Left renal pelvis (tissue), 4 donors: Measurements from ENCODE around the gene CORO6. TPM values are rescaled to one million over a fixed set of nuclear protein-coding genes. Genes with fewer than 3 reads are reported as not detected.

ENCODE experiments used
- DNase-seq, 4 donors: peaks; one replicate each; pipeline ENCODE4 v3.0.0-alpha.2; 2013; ENCODE audit warnings: low read depth in 4 of 4, low spot score in 3 of 4
- polyA plus RNA-seq, 4 donors: library from polyadenylated mRNA; unstranded; fragments of 120-200 nt; gene quantifications; one replicate each; pipeline ENCODE4 v1.2.1, GENCODE V29; 2013; ENCODE audit not compliant: insufficient read length in 4 of 4

Gene CORO6
- polyA plus RNA-seq, 4 donors = 2.6 to 4.9 (median 3.3) TPM

- DNase-seq = no peak
Measured at GRCh38 chr17:29614349-29615047, 8.2 kb downstream of the CORO6 start.

- DNase-seq = no peak
Measured at GRCh38 chr17:29613856-29614255, 8.9 kb downstream of the CORO6 start.

- peak in 3 of 4 donors; percentile 72 to 83 (median 83) for DNase-seq
Measured at GRCh38 chr17:29613352-29613837, 9.3 kb downstream of the CORO6 start.

GRCh38 chr17:29612404-29613280 is 10.1 kb downstream of the CORO6 start:
- no peak for DNase-seq

- DNase-seq = no peak
Measured at GRCh38 chr17:29612094-29612403, 10.7 kb downstream of the CORO6 start.

GRCh38 chr17:29611351-29612093 is 11.2 kb downstream of the CORO6 start:
- no peak for DNase-seq

- no peak for DNase-seq
Measured at GRCh38 chr17:29610395-29610794, 12.3 kb downstream of the CORO6 start.

GRCh38 chr17:29608986-29609385 is 13.7 kb downstream of the CORO6 start:
- DNase-seq = no peak

- no peak for DNase-seq
Measured at GRCh38 chr17:29607557-29608195, 15.0 kb downstream of the CORO6 start.

- DNase-seq = no peak
Measured at GRCh38 chr17:29603109-29603674, 19.5 kb downstream of the CORO6 start.

GRCh38 chr17:29597361-29598172 is 25.1 kb downstream of the CORO6 start:
- DNase-seq = no peak

- no peak for DNase-seq
Measured at GRCh38 chr17:29596811-29597210, 25.9 kb downstream of the CORO6 start.

- no peak for DNase-seq
Measured at GRCh38 chr17:29595943-29596774, 26.6 kb downstream of the CORO6 start.

- no peak for DNase-seq
Measured at GRCh38 chr17:29595107-29595942, 27.4 kb downstream of the CORO6 start.

GRCh38 chr17:29594519-29595090 is 28.1 kb downstream of the CORO6 start:
- DNase-seq = no peak

GRCh38 chr17:29593591-29594518 is 28.9 kb downstream of the CORO6 start:
- DNase-seq = no peak
